Vagina (tissue), 2 donors: ENCODE measurements around the gene TTC33.

ENCODE experiments used
- POLR2A ChIP-seq, 2 donors: fragments of 450-650 bp; IDR thresholded peaks; one replicate each; pipeline ENCODE4 v1.6.1; 2017; ENCODE audit warnings: antibody characterized with exemption in 2 of 2, mild to moderate bottlenecking in 2 of 2, moderate library complexity in 2 of 2
- POLR2AphosphoS5 ChIP-seq, 2 donors: sonication (generic); formaldehyde crosslinking; IDR thresholded peaks; one replicate each; pipeline ENCODE4 v1.9.0; 2017; ENCODE audit warnings: antibody characterized with exemption in 2 of 2, mild to moderate bottlenecking in 2 of 2, low read depth in 1 of 2; ENCODE audit not compliant: insufficient read depth in 1 of 2
- TF ChIP-seq, protein P1 (sequence below), 3 experiments: fragments of 450-650 bp in 2 of 3; fragments of 200-600 bp in 1 of 3; sonication (generic) in 1 of 3; IDR thresholded peaks; one replicate each; pipeline ENCODE4 v1.5.1; 2017 to 2019; ENCODE audit warnings: antibody characterized with exemption in 3 of 3, mild to moderate bottlenecking in 2 of 3, moderate library complexity in 2 of 3

DNA sequence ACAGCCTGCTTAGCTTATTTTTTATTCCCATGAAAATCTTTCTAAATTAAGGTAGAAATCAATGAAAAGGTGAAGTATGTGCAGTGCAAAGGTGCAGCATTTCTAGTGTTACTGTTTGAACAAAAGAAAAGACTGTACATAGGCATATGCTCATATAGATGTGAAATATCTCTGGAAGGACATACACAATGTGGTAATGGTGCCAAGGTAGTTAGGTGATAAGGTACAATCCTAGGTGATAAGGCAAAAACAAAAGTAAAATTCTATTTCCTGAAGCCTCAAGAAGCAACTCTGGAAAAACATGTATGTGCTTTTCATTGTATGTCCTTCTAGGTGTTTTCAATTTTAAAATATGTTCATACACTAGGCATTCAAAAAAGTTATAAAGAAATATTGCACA, 215.5 kb downstream of the TTC33 start:
- TF ChIP-seq POLR2AphosphoS5 (IDR thresholded peaks at IDR 0.05; ENCODE audit: insufficient read depth in 1 of 2, low read depth in 1 of 2) (no peak), POLR2A (IDR thresholded peaks at IDR 0.05) (no peak)
- TF ChIP-seq, protein P1, sequence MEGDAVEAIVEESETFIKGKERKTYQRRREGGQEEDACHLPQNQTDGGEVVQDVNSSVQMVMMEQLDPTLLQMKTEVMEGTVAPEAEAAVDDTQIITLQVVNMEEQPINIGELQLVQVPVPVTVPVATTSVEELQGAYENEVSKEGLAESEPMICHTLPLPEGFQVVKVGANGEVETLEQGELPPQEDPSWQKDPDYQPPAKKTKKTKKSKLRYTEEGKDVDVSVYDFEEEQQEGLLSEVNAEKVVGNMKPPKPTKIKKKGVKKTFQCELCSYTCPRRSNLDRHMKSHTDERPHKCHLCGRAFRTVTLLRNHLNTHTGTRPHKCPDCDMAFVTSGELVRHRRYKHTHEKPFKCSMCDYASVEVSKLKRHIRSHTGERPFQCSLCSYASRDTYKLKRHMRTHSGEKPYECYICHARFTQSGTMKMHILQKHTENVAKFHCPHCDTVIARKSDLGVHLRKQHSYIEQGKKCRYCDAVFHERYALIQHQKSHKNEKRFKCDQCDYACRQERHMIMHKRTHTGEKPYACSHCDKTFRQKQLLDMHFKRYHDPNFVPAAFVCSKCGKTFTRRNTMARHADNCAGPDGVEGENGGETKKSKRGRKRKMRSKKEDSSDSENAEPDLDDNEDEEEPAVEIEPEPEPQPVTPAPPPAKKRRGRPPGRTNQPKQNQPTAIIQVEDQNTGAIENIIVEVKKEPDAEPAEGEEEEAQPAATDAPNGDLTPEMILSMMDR (IDR thresholded peaks at IDR 0.05), result no peak
